ENCODE measurements around the gene CDCP1.

GRCh38 chr3:45081506-45082141, 64.6 kb downstream of the CDCP1 start:
- TF ChIP-seq CTCF (IDR thresholded peaks at IDR 0.05) (no peak), POLR2A (IDR thresholded peaks at IDR 0.05) (no peak)
